ENCODE measurements around the gene NPLOC4. TPM values are rescaled to one million over a fixed set of nuclear protein-coding genes. Genes with fewer than 3 reads are reported as not detected.

Gene NPLOC4
- total RNA-seq, 1 experiment from 2014 or later, result 93.9 TPM

GRCh38 chr17:81567191-81567590 is 69.7 kb downstream of the NPLOC4 start:
- no peak for DNase-seq (ENCODE audit: low spot score)

GRCh38 chr17:81566461-81567126 is 70.3 kb downstream of the NPLOC4 start:
- DNase-seq (ENCODE audit: low spot score), result peak; percentile 97

GRCh38 chr17:81565231-81565630 is 71.7 kb downstream of the NPLOC4 start:
- no peak for DNase-seq (ENCODE audit: low spot score)

DNA sequence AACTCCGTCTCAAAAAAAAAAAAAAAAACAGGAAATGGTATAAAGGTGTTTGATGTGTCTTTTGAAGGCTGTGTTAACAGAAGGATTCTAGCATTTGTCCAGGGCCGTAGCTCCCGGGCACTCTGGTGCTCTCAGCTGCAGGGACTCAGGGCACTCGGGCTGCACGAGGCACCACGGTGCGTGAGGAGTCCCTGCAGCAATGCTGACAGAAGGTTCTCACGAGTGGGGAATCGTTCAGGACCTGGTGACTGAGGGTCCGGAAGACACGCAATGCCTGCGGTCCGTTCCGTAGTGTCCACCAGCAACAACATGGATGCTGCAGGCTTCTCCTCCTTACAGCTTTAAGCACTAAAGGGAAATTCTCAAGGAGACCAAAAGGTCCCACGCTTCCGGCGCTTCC is 72.1 kb downstream of the NPLOC4 start:
- DNase-seq (ENCODE audit: low spot score), result no peak

GRCh38 chr17:81563861-81564586 is 72.9 kb downstream of the NPLOC4 start:
- no peak for DNase-seq (ENCODE audit: low spot score)

DNA sequence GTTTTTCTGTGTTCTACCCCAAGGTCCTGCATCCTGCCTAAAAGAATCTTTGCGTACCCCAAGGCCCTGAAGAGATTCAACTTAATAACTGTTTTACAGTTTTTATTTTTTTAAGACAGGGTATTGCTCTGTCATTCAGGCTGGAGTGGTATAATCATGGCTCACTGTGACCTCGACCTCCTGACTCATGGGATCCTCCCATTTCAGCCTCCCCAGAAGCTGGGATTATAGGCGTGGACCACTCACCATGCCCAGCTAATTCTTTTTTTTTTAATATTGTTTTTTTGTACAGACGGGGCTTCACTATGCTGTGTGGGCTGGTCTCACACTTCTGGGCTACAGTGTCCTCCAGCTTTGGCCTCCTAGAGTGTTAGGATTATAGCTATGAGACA is 75.4 kb downstream of the NPLOC4 start:
- peak; percentile 75 for DNase-seq (ENCODE audit: low spot score)

- DNase-seq (ENCODE audit: low spot score), result no peak
Measured at GRCh38 chr17:81558941-81559806, 77.7 kb downstream of the NPLOC4 start.

- DNase-seq (ENCODE audit: low spot score), result no peak
Measured at GRCh38 chr17:81558115-81558468, 78.8 kb downstream of the NPLOC4 start.

DNA sequence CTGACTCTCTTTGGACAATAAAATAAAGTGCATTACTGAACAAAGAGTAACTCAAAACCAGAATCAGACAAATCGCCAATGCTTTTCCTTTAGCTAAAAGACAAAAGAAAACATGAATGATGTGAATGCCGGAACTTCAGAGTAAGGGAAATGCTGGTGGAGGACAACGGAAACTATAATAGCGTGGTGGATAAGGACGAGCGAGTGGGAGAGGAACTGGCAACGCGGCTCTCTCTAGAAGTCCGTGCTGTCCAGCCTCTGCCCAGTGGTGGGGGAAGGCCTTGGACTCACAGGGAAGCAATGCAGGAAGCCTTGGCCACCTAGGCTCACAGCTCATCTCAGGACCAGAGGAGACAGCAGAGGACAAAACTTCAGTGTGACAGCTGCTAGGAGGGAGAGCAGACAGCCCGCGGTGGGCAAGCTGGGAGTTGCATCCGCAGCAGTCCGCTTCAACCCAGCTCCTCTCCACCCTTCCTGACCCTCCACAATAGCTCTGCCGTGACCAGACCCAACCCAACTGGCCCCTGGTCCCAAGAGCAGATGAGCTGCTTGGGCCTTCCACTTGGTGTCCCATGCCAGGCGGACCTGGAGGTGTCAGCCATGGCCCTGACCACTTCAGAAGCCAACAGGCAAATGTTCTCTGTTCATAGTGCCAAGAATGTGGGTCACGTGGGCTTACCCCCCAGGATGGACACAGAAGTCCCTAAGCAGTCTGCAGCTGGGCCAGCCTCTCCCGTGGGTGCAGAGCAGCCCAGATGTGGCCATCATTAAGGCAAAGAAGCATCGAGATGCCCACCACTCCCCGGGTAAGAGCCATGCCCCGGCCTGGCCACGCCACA is 79.4 kb downstream of the NPLOC4 start:
- no peak for DNase-seq (ENCODE audit: low spot score)

GRCh38 chr17:81556863-81557262 is 80.0 kb downstream of the NPLOC4 start:
- DNase-seq (ENCODE audit: low spot score), result no peak

DNA sequence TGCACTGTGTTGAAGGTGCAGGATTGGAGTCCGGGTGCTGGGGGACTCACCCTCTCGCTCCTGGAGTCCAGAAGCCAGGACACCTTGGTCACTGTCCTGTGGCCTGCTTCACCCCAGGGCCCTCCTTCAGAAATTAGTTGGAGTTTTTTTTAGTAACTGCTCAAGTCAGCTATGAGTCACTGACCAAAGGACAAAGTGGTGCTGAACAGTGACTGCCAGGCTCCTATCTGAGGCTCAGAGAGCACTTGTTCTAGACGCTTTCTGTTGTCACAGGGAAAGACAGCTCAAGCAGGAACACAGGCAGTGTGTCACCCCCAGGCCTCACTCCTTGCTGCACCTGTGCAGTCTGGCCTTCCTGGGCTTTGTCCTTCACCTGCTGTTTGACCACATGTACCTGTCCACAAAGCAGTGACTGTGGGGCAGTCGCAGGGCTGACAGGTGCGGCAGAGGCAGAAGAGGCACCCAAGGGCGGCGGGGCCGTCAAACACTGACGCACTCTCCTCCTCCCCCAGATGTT is 80.7 kb downstream of the NPLOC4 start:
- peak; percentile 83 for DNase-seq (ENCODE audit: low spot score)

- DNase-seq (ENCODE audit: low spot score), result peak; percentile 99
Measured at GRCh38 chr17:81553616-81554181, 83.2 kb downstream of the NPLOC4 start.

DNA sequence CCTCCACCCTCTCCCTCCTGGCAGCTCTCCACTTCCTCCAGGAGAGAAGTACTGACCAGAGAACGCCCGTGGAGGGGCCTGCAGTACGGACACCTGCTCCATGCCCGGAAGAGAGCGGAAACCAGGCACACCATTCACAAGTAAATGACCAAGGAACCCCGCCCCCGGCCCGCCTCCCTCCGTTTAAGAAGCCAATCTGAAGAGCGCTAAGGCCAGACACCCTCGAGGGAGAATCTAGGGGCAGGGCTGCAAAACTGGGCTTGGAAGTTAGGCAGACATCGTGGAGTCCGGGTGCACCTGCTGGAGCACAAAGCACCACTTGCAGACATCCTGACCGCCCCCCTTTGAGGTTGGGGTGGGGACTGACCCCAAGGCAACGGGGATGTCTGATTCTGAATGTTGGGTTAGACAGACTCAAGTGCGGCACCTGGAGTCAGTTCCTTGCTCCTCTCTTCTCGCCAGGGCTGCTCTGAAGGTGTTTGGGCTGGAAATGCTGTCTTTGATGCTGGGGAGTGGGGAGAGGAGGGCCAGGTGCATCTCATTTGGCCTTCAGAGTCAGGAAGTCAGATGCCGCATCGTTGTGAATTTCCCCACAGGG is 83.8 kb downstream of the NPLOC4 start:
- peak; percentile 90 for DNase-seq (ENCODE audit: low spot score)

- DNase-seq (ENCODE audit: low spot score), result peak; percentile 54
Measured at GRCh38 chr17:81552244-81553017, 84.5 kb downstream of the NPLOC4 start, which contains the start of gene FAAP100. FAAP100 (minus strand) TSS chr17:81552353; CDS start chr17:81552330, 23 bp downstream.

DNA sequence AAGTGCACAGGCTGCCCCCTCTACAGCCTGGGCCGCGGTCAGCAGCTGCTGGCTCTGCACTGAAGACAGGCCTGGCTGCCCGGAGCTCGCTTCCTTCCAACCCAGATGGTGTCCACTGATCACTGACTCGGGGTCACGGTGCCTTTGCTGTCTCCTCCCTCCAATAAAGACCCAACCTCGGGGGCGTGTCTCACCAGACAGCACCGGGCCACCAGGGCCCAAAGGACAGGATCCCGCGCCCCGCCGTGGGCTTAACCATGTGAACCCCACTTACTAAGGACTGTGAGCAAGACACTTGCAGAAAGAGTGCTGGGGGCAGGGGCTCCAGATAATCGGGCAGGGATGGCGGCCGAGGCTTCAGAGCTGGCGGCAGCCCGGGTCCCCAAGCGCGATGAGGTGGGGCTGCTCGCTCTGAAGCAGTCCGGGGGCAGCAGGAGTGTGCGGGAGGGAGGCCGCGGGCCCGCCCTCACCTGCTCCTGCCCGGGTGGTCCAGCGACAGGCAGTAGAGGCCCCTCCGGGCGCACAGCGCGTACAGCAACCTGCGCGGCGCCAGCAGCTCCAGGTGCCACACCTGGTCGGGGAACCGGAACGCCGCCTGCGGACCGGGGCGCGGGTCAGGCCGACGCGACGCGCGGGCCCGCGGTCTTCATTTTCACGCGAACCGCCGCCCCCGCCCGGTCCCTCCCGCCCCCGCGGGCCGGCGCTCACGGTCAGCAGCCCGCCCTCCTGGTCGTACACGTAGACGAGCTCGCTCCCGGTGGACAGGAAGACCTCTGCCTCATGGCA is 85.3 kb downstream of the NPLOC4 start:
- peak; percentile 28 for DNase-seq (ENCODE audit: low spot score)

- DNase-seq (ENCODE audit: low spot score), result no peak
Measured at GRCh38 chr17:81550830-81551457, 86.0 kb downstream of the NPLOC4 start.

DNA sequence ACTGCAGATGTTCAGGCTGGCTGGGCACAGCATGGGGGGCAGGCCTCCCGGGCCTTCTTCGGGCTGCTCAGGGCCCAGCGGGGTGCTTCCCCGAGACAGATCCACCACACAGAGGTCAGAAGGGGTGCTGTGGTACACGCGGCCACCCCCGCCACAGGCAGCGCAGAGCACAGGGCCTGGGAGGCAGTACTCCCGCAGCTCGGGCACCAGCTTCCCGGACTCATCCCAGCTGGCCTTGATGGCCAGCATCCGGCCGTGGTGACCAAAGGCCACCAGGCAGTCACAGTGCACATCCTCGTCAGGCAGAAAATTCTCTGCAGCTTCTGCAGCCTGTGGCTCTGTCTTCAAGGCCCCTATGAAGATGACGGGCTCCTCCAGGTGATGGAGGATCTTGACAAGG is 86.6 kb downstream of the NPLOC4 start:
- DNase-seq (ENCODE audit: low spot score), result no peak

GRCh38 chr17:81549826-81550225 is 87.1 kb downstream of the NPLOC4 start:
- DNase-seq (ENCODE audit: low spot score), result no peak

Measured in A172 (cell line).